ENCODE measurements around the gene SORCS3. TPM values are rescaled to one million over a fixed set of nuclear protein-coding genes. Genes with fewer than 3 reads are reported as not detected.

SORCS3 gene
- total RNA-seq, 1 donor from 2014 or later = not detected

DNA sequence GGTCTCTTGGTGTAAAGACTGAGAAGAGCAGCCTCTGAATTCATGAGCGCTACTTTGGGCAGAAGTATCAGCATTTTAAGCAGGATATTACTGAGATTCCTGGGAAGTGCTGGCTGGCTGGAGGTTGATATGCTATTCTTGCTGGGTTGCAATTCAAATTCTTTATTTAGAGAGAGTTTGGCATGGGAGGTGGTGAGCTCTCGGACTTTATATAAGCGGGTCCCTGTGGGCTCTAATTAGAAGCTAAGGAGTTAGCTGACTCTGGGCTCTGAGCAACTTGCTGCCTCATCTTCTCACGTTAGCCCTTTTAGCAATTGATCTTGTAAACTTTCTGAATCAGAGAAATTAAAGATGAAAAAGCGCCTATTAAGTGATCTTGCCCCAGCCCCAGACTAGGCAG, 430.9 kb downstream of the SORCS3 start:
- Mint-ChIP-seq H3K4me1 (ENCODE audit: low read depth) (no peaks in the 10 kb centered on the region), H3K4me3 (ENCODE audit: unreplicated experiment) (no peak overlapping the region), H3K27ac (ENCODE audit: unreplicated experiment) (no peak overlapping the region), H3K27me3 (ENCODE audit: low read depth) (no peaks in the 10 kb centered on the region), H3K9me3 (ENCODE audit: low read depth) (no peaks in the 10 kb centered on the region), H3K36me3 (ENCODE audit: low read depth) (no peaks in the 10 kb centered on the region)
- no peak for TF ChIP-seq CTCF (IDR thresholded peaks at IDR 0.05)
- no peak for DNase-seq (ENCODE audit: low spot score)

DNA sequence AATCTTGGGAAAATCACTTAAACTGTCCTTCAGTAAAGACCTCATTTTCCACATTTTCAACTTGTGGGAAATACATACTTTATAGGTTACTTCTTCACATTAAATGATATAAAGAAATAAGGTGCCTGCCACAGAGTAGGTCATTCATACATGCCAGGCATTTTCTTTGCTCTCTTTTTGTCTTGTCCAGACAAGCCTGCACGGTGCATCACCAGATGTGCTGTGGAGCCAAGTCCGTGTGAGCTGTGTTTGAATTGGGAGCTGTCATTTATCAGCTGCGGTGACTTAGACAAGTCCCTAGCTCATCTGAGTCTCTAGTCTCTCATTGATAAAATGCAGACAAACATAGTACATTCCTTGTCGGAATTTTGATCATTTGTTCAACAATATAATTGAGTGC, 432.9 kb downstream of the SORCS3 start:
- Mint-ChIP-seq H3K4me1 (ENCODE audit: low read depth) (no peaks in the 10 kb centered on the region), H3K27me3 (ENCODE audit: low read depth) (no peaks in the 10 kb centered on the region), H3K4me3 (ENCODE audit: unreplicated experiment) (no peak overlapping the region), H3K36me3 (ENCODE audit: low read depth) (no peaks in the 10 kb centered on the region), H3K9me3 (ENCODE audit: low read depth) (no peaks in the 10 kb centered on the region), H3K27ac (ENCODE audit: unreplicated experiment) (no peak overlapping the region)
- DNase-seq (ENCODE audit: low spot score) = no peak
- TF ChIP-seq CTCF (IDR thresholded peaks at IDR 0.05) = no peak

DNA sequence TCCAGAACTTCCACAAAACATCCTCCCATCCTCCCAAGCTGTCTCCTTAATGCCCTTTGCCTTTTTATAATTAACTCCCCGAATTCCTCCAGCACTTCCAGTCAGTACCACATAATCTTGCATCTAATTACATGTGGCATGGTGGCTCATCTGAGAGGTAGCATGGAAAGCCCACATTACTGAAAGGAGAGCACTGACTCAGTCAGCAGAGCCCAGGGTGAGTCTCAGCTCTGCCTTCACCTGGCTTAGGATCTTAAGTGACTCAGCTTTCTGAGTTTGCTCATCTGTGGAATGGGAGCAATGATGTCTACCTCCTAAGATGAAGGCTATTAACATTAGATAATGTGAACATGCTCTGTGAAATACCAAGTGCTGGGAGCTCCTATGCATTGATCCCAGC, 433.9 kb downstream of the SORCS3 start:
- Mint-ChIP-seq H3K4me3 (ENCODE audit: unreplicated experiment) (no peak overlapping the region), H3K27me3 (ENCODE audit: low read depth) (no peaks in the 10 kb centered on the region)
- TF ChIP-seq CTCF (IDR thresholded peaks at IDR 0.05) = no peak

GRCh38 chr10:105085980-105086379, 444.9 kb downstream of the SORCS3 start:
- peaks cover 3% of the 10 kb centered on the region for H3K9me3 Mint-ChIP-seq (ENCODE audit: low read depth)
- no peak overlapping the region for H3K27ac Mint-ChIP-seq (ENCODE audit: unreplicated experiment)
- no peak overlapping the region for H3K4me3 Mint-ChIP-seq (ENCODE audit: unreplicated experiment)
- H3K27me3 Mint-ChIP-seq (ENCODE audit: low read depth) = no peaks in the 10 kb centered on the region
- H3K4me1 Mint-ChIP-seq (ENCODE audit: low read depth) = no peaks in the 10 kb centered on the region
- TF ChIP-seq CTCF (IDR thresholded peaks at IDR 0.05) = no peak
- DNase-seq (ENCODE audit: low spot score) = no peak
- H3K36me3 Mint-ChIP-seq (ENCODE audit: low read depth) = no peaks in the 10 kb centered on the region

More for the DNA sequence above, 433.9 kb downstream of the SORCS3 start:
- no peak for DNase-seq (ENCODE audit: low spot score)
- no peaks in the 10 kb centered on the region for H3K9me3 Mint-ChIP-seq (ENCODE audit: low read depth)
- no peak overlapping the region for H3K27ac Mint-ChIP-seq (ENCODE audit: unreplicated experiment)
- no peaks in the 10 kb centered on the region for H3K36me3 Mint-ChIP-seq (ENCODE audit: low read depth)
- no peaks in the 10 kb centered on the region for H3K4me1 Mint-ChIP-seq (ENCODE audit: low read depth)

- Mint-ChIP-seq H3K36me3 (ENCODE audit: low read depth) (no peaks in the 10 kb centered on the region), H3K4me3 (ENCODE audit: unreplicated experiment) (no peak overlapping the region), H3K27me3 (ENCODE audit: low read depth) (no peaks in the 10 kb centered on the region), H3K9me3 (ENCODE audit: low read depth) (no peaks in the 10 kb centered on the region), H3K27ac (ENCODE audit: unreplicated experiment) (no peak overlapping the region), H3K4me1 (ENCODE audit: low read depth) (no peaks in the 10 kb centered on the region)
- no peak for DNase-seq (ENCODE audit: low spot score)
- TF ChIP-seq CTCF (IDR thresholded peaks at IDR 0.05) = no peak
Measured at GRCh38 chr10:105094048-105094447, 453.0 kb downstream of the SORCS3 start.
